Aortic smooth muscle cell (primary cell): ENCODE data around the gene DUS3L. TPM values are rescaled to one million over a fixed set of nuclear protein-coding genes. Genes with fewer than 3 reads are reported as not detected.

Experiments
- total RNA-seq: library from RNA; depleted of rRNA; stranded (reverse); fragments of >200 nt; gene quantifications from 2 replicates; pipeline ENCODE4 v1.2.3, GENCODE V29; 2014

Gene DUS3L
- 18.8 and 25.2 TPM in 2 replicates for total RNA-seq

GRCh38 chr19:5790559-5791520 lies at the start of gene DUS3L:
Gene DUS3L (minus strand): TSS chr19:5791163. CDS start chr19:5791141, 22 bp downstream.

GRCh38 chr19:5839065-5840017 lies 48.4 kb upstream of the DUS3L start, which contains the start of gene FUT6:
Gene FUT6 (minus strand): TSS chr19:5839702. CDS start chr19:5832567, 7,135 bp downstream.

GRCh38 chr19:5804516-5805461 lies 13.8 kb upstream of the DUS3L start, which contains the start of gene NRTN:
Gene NRTN (plus strand): TSS chr19:5805067. CDS start chr19:5824166, 19,099 bp downstream.

DNA sequence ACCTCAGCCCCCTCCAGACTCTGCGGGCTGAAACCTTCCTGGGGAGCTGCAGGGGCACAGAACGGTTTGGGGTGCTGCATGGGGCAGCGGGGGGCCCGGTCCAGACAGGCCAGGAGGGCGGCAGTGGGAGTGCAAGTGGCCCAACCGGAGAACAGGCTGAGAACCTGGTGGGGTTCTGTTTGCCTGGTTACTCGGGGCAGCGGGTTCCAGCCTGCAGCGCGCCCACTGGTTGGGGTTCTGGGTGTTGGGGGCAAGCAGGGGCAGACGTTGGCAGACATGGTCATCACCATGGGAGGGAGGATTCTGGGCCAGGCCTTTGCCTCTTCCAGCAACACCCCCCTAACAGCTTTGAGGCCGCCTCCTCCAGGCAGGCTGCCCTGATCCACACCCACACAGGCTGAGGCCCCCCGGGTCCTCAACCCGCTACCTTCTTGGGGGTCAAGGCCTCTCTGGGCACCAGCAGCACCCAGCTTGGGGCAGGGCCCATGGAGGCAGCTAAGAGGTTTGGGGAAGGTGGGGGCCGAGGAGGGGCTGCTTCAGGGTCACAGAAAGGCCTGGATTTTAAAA lies 6.3 kb downstream of the DUS3L start, which contains the start of gene PRR22:
Gene PRR22, minus strand, starts transcription at position 166 of the 567 bp plus-strand sequence. Its CDS starts 86 bp downstream, at position 80.

Other genes starting within 250 kb of the DUS3L start
- gene TINCR, start 223.2 kb downstream of the DUS3L start, total RNA-seq: 0.12 TPM in 1 of 2 replicates, not detected in the other
- gene SAFB2, start 168.4 kb downstream of the DUS3L start, total RNA-seq: 32.4 and 32.9 TPM in 2 replicates
- gene SAFB, start 168.1 kb downstream of the DUS3L start, total RNA-seq: 39.4 and 56.7 TPM in 2 replicates
- 43.5 and 51.8 TPM in 2 replicates for gene MICOS13, start 110.6 kb downstream of the DUS3L start, total RNA-seq
- gene HSD11B1L, start 110.1 kb downstream of the DUS3L start, total RNA-seq: 9.1 and 9.6 TPM in 2 replicates
- gene RPL36, start 100.9 kb downstream of the DUS3L start, total RNA-seq: 348 and 461 TPM in 2 replicates
- 59.6 and 81.6 TPM in 2 replicates for gene LONP1, start 71.0 kb downstream of the DUS3L start, total RNA-seq
- gene CATSPERD, start 70.5 kb downstream of the DUS3L start, total RNA-seq: not detected in 2 replicates
- 0.26 and 0.37 TPM in 2 replicates for gene PRR22, start 6.4 kb downstream of the DUS3L start, total RNA-seq
- gene NRTN, start 13.9 kb upstream of the DUS3L start, total RNA-seq: not detected in 2 replicates
- not detected in 2 replicates for gene FUT6, start 48.5 kb upstream of the DUS3L start, total RNA-seq
- gene FUT3, start 60.3 kb upstream of the DUS3L start, total RNA-seq: not detected in 2 replicates
- not detected in 2 replicates for gene FUT5, start 79.4 kb upstream of the DUS3L start, total RNA-seq
- gene NDUFA11, start 112.6 kb upstream of the DUS3L start, total RNA-seq: 216 and 293 TPM in 2 replicates
- 5.5 and 6.7 TPM in 2 replicates for gene VMAC, start 113.7 kb upstream of the DUS3L start, total RNA-seq
- gene CAPS, start 123.1 kb upstream of the DUS3L start, total RNA-seq: 18.1 and 21.3 TPM in 2 replicates
- 32.5 and 36.2 TPM in 2 replicates for gene RANBP3, start 187.0 kb upstream of the DUS3L start, total RNA-seq